K562 (cell line): ENCODE data around the gene PLTP. TPM values are rescaled to one million over a fixed set of nuclear protein-coding genes. Genes with fewer than 3 reads are reported as not detected.

Source experiments
- CBFA2T2 ChIP-seq: fragments of 450-650 bp; conservative IDR thresholded peaks from 2 replicates; pipeline ENCODE4 v1.6.1; 2017; ENCODE audit warnings: mild to moderate bottlenecking
- ESRRA ChIP-seq: fragments of 450-650 bp; IDR thresholded peaks from 2 replicates; pipeline ENCODE4 v1.6.1; 2014; ENCODE audit warnings: low read depth, mild to moderate bottlenecking, moderate library complexity, borderline replicate concordance
- FUS ChIP-seq: fragments of 200-400 bp; formaldehyde crosslinking; optimal IDR thresholded peaks from 2 replicates; pipeline ENCODE3; 2017; ENCODE audit warnings: low read depth, low read length
- KDM5B ChIP-seq: fragments of 200-600 bp; sonication (generic); IDR thresholded peaks from 2 replicates; pipeline ENCODE4 v1.6.1; 2012; ENCODE audit warnings: low read depth, mild to moderate bottlenecking, moderate library complexity, low read length, control low read depth, inconsistent platforms; ENCODE audit not compliant: insufficient replicate concordance
- MCM2 ChIP-seq: fragments of 450-650 bp; IDR thresholded peaks from 2 replicates; pipeline ENCODE4 v1.6.1; 2017; ENCODE audit warnings: low read depth, mild to moderate bottlenecking
- RBM17 ChIP-seq: fragments of 200-400 bp; formaldehyde crosslinking; IDR thresholded peaks from 2 replicates; pipeline ENCODE4 v1.6.1; 2017; ENCODE audit warnings: low read depth, mild to moderate bottlenecking, low read length, borderline replicate concordance
- SRSF3 ChIP-seq: fragments of 200-400 bp; formaldehyde crosslinking; IDR thresholded peaks from 2 replicates; pipeline ENCODE4 v1.6.1; 2016; ENCODE audit warnings: mild to moderate bottlenecking, low read length, moderate library complexity; ENCODE audit not compliant: insufficient read depth
- STAT5B ChIP-seq: fragments of 250-450 bp; sonication (Bioruptor Pico); IDR thresholded peaks from 2 replicates; pipeline ENCODE4 v1.8.0; 2021; ENCODE audit warnings: mild to moderate bottlenecking, inconsistent platforms
- ZKSCAN3 ChIP-seq: fragments of 250-450 bp; sonication (Bioruptor Pico); IDR thresholded peaks from 2 replicates; pipeline ENCODE4 v1.4.0; 2020
- polyA plus RNA-seq, 8 experiments: library from polyadenylated mRNA; depleted of rRNA in 4 of 8; stranded (reverse) in 5 of 8; unstranded in 3 of 8; fragments of >200 nt; fragmentation: Nextera tagmentation in 2 of 8; fragmentation: Illumina TruSeq in 1 of 8; extraction: Ambion mirVana in 2 of 8; extraction: Trizol in 1 of 8; gene quantifications; 2 replicates each; pipeline versions ENCODE4 v1.2.1 to v1.2.3, GENCODE V29; 2011 to 2014; ENCODE audit warnings: inconsistent platforms in 1 of 8, missing spikeins in 1 of 8
- total RNA-seq, 7 experiments: library from RNA; depleted of rRNA in 6 of 7; stranded (reverse); fragments of >200 nt in 6 of 7; fragmentation: Illumina TruSeq in 2 of 7; extraction: Trizol in 2 of 7; gene quantifications; 2 replicates each; pipeline versions ENCODE4 v1.2.1 to v1.2.3, GENCODE V29; 2011 to 2021; ENCODE audit warnings: low replicate concordance in 1 of 7
- TF ChIP-seq, protein P1 (sequence below): fragments of 450-650 bp; IDR thresholded peaks from 2 replicates; pipeline ENCODE4 v1.6.1; 2016; ENCODE audit warnings: mild to moderate bottlenecking, moderate library complexity
- TF ChIP-seq, protein P2 (sequence below), 3 experiments: fragments of 200-800 bp in 1 of 3; fragments of 250-450 bp in 1 of 3; fragments of 450-650 bp in 1 of 3; sonication (Bioruptor Pico) in 1 of 3; sonication (Bioruptor generic) in 1 of 3; formaldehyde crosslinking in 1 of 3; IDR thresholded peaks; 2 replicates each; pipeline versions ENCODE4 v1.6.1 to v1.8.0; 2016 to 2022; ENCODE audit warnings: mild to moderate bottlenecking in 2 of 3, missing genetic modification characterization in 2 of 3, missing compliant biosample characterization in 1 of 3, moderate library complexity in 1 of 3

PLTP gene
- total and polyA plus RNA-seq, 9 of the 15 experiments (the other 6 are each of a cell fraction or from before 2014, with no cell fraction given), result 2.8 to 29.3 (median 17.6) TPM

GRCh38 chr20:45935416-45936046 is 23.6 kb upstream of the PLTP start (continued):
- TF ChIP-seq, protein P1, sequence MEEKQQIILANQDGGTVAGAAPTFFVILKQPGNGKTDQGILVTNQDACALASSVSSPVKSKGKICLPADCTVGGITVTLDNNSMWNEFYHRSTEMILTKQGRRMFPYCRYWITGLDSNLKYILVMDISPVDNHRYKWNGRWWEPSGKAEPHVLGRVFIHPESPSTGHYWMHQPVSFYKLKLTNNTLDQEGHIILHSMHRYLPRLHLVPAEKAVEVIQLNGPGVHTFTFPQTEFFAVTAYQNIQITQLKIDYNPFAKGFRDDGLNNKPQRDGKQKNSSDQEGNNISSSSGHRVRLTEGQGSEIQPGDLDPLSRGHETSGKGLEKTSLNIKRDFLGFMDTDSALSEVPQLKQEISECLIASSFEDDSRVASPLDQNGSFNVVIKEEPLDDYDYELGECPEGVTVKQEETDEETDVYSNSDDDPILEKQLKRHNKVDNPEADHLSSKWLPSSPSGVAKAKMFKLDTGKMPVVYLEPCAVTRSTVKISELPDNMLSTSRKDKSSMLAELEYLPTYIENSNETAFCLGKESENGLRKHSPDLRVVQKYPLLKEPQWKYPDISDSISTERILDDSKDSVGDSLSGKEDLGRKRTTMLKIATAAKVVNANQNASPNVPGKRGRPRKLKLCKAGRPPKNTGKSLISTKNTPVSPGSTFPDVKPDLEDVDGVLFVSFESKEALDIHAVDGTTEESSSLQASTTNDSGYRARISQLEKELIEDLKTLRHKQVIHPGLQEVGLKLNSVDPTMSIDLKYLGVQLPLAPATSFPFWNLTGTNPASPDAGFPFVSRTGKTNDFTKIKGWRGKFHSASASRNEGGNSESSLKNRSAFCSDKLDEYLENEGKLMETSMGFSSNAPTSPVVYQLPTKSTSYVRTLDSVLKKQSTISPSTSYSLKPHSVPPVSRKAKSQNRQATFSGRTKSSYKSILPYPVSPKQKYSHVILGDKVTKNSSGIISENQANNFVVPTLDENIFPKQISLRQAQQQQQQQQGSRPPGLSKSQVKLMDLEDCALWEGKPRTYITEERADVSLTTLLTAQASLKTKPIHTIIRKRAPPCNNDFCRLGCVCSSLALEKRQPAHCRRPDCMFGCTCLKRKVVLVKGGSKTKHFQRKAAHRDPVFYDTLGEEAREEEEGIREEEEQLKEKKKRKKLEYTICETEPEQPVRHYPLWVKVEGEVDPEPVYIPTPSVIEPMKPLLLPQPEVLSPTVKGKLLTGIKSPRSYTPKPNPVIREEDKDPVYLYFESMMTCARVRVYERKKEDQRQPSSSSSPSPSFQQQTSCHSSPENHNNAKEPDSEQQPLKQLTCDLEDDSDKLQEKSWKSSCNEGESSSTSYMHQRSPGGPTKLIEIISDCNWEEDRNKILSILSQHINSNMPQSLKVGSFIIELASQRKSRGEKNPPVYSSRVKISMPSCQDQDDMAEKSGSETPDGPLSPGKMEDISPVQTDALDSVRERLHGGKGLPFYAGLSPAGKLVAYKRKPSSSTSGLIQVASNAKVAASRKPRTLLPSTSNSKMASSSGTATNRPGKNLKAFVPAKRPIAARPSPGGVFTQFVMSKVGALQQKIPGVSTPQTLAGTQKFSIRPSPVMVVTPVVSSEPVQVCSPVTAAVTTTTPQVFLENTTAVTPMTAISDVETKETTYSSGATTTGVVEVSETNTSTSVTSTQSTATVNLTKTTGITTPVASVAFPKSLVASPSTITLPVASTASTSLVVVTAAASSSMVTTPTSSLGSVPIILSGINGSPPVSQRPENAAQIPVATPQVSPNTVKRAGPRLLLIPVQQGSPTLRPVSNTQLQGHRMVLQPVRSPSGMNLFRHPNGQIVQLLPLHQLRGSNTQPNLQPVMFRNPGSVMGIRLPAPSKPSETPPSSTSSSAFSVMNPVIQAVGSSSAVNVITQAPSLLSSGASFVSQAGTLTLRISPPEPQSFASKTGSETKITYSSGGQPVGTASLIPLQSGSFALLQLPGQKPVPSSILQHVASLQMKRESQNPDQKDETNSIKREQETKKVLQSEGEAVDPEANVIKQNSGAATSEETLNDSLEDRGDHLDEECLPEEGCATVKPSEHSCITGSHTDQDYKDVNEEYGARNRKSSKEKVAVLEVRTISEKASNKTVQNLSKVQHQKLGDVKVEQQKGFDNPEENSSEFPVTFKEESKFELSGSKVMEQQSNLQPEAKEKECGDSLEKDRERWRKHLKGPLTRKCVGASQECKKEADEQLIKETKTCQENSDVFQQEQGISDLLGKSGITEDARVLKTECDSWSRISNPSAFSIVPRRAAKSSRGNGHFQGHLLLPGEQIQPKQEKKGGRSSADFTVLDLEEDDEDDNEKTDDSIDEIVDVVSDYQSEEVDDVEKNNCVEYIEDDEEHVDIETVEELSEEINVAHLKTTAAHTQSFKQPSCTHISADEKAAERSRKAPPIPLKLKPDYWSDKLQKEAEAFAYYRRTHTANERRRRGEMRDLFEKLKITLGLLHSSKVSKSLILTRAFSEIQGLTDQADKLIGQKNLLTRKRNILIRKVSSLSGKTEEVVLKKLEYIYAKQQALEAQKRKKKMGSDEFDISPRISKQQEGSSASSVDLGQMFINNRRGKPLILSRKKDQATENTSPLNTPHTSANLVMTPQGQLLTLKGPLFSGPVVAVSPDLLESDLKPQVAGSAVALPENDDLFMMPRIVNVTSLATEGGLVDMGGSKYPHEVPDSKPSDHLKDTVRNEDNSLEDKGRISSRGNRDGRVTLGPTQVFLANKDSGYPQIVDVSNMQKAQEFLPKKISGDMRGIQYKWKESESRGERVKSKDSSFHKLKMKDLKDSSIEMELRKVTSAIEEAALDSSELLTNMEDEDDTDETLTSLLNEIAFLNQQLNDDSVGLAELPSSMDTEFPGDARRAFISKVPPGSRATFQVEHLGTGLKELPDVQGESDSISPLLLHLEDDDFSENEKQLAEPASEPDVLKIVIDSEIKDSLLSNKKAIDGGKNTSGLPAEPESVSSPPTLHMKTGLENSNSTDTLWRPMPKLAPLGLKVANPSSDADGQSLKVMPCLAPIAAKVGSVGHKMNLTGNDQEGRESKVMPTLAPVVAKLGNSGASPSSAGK, result no peak
- no peak for TF ChIP-seq ZKSCAN3 (CRISPR knock-in tag)
- no peak for TF ChIP-seq STAT5B (CRISPR knock-in tag)
- TF ChIP-seq, protein P2, sequence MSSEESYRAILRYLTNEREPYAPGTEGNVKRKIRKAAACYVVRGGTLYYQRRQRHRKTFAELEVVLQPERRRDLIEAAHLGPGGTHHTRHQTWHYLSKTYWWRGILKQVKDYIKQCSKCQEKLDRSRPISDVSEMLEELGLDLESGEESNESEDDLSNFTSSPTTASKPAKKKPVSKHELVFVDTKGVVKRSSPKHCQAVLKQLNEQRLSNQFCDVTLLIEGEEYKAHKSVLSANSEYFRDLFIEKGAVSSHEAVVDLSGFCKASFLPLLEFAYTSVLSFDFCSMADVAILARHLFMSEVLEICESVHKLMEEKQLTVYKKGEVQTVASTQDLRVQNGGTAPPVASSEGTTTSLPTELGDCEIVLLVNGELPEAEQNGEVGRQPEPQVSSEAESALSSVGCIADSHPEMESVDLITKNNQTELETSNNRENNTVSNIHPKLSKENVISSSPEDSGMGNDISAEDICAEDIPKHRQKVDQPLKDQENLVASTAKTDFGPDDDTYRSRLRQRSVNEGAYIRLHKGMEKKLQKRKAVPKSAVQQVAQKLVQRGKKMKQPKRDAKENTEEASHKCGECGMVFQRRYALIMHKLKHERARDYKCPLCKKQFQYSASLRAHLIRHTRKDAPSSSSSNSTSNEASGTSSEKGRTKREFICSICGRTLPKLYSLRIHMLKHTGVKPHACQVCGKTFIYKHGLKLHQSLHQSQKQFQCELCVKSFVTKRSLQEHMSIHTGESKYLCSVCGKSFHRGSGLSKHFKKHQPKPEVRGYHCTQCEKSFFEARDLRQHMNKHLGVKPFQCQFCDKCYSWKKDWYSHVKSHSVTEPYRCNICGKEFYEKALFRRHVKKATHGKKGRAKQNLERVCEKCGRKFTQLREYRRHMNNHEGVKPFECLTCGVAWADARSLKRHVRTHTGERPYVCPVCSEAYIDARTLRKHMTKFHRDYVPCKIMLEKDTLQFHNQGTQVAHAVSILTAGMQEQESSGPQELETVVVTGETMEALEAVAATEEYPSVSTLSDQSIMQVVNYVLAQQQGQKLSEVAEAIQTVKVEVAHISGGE (CRISPR knock-in tag; IDR thresholded peaks at IDR 0.05), result no peak; a peak in 1 of 6 replicates
- TF ChIP-seq RBM17, result no peak
- TF ChIP-seq CBFA2T2, result peak; percentile 90; the same call in 1 of the 2 replicates
- TF ChIP-seq SRSF3, result no peak
- no peak for TF ChIP-seq MCM2
- peak; percentile 91; the same call in 1 of the 2 replicates for TF ChIP-seq ESRRA
- no peak for TF ChIP-seq FUS
- no peak for TF ChIP-seq KDM5B
